Frontal cortex (tissue), 4 donors: ENCODE measurements around the gene C1QTNF3. TPM values are rescaled to one million over a fixed set of nuclear protein-coding genes. Genes with fewer than 3 reads are reported as not detected.

Experiments
- DNase-seq, 2 donors: peaks; one replicate each; pipeline ENCODE4 v3.0.0; 2012; ENCODE audit warnings: low spot score in 2 of 2
- FAIRE-seq: peaks from 2 replicates; lab custom pipeline; 2012; peaks lifted over from hg19 to GRCh38; lab: Jason Lieb, UNC
- total RNA-seq: library from RNA; depleted of rRNA; stranded (reverse); fragments of >200 nt; gene quantifications from one replicate; pipeline ENCODE4 v1.2.3, GENCODE V29; 2014
- donor health status: control.
- donor health status: control.
- donor health status: control.

Gene C1QTNF3
- total RNA-seq, 1 donor from 2014 or later = 12.6 TPM

GRCh38 chr5:34053571-34054399 lies 10.8 kb upstream of the C1QTNF3 start:
- no peak for DNase-seq
- FAIRE-seq = no peak

GRCh38 chr5:34053133-34053532 lies 10.1 kb upstream of the C1QTNF3 start:
- DNase-seq = no peak

GRCh38 chr5:34051374-34051980 lies 8.5 kb upstream of the C1QTNF3 start:
- FAIRE-seq = no peak
- no peak for DNase-seq

More at GRCh38 chr5:34053133-34053532, 10.1 kb upstream of the C1QTNF3 start:
- FAIRE-seq = no peak

GRCh38 chr5:34047774-34048572 lies 5.0 kb upstream of the C1QTNF3 start:
- no peak for DNase-seq
- FAIRE-seq = no peak

GRCh38 chr5:34047143-34047542 lies 4.1 kb upstream of the C1QTNF3 start:
- FAIRE-seq = no peak
- no peak for DNase-seq

- FAIRE-seq = no peak
- no peak for DNase-seq
Measured at GRCh38 chr5:34045996-34046395, 3.0 kb upstream of the C1QTNF3 start.

GRCh38 chr5:34045023-34045422 lies 2.0 kb upstream of the C1QTNF3 start:
- DNase-seq = no peak
- no peak for FAIRE-seq

- FAIRE-seq (no peak), DNase-seq (no peak)
Measured at GRCh38 chr5:34042321-34042720, 692 bp downstream of the C1QTNF3 start.

GRCh38 chr5:34041247-34041972 lies 1.6 kb downstream of the C1QTNF3 start:
- DNase-seq (no peak), FAIRE-seq (no peak)

GRCh38 chr5:34040472-34040871 lies 2.5 kb downstream of the C1QTNF3 start:
- DNase-seq = no peak
- no peak for FAIRE-seq

- no peak for DNase-seq
- FAIRE-seq = no peak
Measured at GRCh38 chr5:34039398-34040157, 3.4 kb downstream of the C1QTNF3 start.

GRCh38 chr5:34038838-34039237 lies 4.2 kb downstream of the C1QTNF3 start:
- DNase-seq = no peak

GRCh38 chr5:34038390-34038789 lies 4.6 kb downstream of the C1QTNF3 start:
- FAIRE-seq = no peak
- no peak for DNase-seq

More at GRCh38 chr5:34038838-34039237, 4.2 kb downstream of the C1QTNF3 start:
- FAIRE-seq = no peak

- FAIRE-seq = no peak
- no peak for DNase-seq
Measured at GRCh38 chr5:34037726-34038125, 5.3 kb downstream of the C1QTNF3 start.

- FAIRE-seq = no peak
Measured at GRCh38 chr5:34035756-34036155, 7.3 kb downstream of the C1QTNF3 start.

GRCh38 chr5:34034534-34035327 lies 8.3 kb downstream of the C1QTNF3 start:
- no peak for FAIRE-seq
- no peak for DNase-seq

More at GRCh38 chr5:34035756-34036155, 7.3 kb downstream of the C1QTNF3 start:
- no peak for DNase-seq

- FAIRE-seq (no peak), DNase-seq (no peak)
Measured at GRCh38 chr5:34031966-34032365, 11.0 kb downstream of the C1QTNF3 start.

GRCh38 chr5:34031117-34031516 lies 11.9 kb downstream of the C1QTNF3 start:
- no peak for FAIRE-seq
- DNase-seq = no peak
